ENCODE measurements around the gene PDE8A.
"Not testable (repeated sequence)": the region's sequence is repeated elsewhere in the genome, so short reads cannot be mapped to it uniquely, and the experiment has no call there.

PDE8A gene

GRCh38 chr15:84961114-84961452 is 20.6 kb upstream of the PDE8A start:
- no peak for DNase-seq

GRCh38 chr15:84961707-84962106 is 19.9 kb upstream of the PDE8A start:
- DNase-seq, result no peak

- DNase-seq, result no peak
Observed at GRCh38 chr15:84962955-84963354, 18.7 kb upstream of the PDE8A start.

- DNase-seq, result no peak
Observed at GRCh38 chr15:84967380-84967779, 14.3 kb upstream of the PDE8A start.

DNA sequence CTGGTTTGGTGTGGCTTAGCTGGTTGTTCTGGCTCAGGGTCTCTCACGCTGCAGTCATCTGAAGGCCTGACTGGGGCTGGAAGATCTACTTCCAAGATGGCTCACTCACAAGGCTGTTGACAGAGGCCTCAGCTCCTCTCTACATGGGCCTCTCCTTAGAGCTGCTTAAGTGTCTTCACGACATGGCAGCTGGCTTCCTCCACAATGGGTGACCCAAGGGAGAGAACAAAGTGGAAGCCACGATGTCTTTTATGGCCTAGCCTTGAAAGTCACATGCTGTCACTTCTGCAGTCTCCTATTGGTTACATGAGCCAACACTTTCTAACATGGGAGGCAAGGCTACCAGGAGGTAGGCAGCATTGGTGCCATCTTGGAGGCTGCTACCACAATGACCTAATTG is 13.4 kb upstream of the PDE8A start:
- no peak for DNase-seq

DNA sequence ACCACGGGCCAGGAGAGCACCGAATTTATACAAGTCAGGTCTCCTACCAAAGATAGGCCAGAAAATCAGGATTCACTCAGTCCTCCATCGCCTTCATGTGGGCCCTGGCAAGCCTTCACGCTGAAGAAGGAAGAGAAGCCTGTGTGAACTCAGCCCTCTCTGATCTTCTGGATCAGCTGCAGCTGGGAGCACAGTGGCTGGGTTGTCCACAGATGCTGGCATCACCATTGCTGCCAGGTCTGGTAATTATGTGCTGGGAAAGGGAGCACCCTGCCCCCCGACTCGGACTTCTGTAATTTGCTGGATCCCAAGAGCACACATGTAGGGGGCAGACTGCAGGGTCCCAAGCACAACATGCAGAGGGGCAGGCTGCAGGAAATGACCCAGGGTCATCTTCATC is 12.4 kb upstream of the PDE8A start:
- no peak for DNase-seq

DNA sequence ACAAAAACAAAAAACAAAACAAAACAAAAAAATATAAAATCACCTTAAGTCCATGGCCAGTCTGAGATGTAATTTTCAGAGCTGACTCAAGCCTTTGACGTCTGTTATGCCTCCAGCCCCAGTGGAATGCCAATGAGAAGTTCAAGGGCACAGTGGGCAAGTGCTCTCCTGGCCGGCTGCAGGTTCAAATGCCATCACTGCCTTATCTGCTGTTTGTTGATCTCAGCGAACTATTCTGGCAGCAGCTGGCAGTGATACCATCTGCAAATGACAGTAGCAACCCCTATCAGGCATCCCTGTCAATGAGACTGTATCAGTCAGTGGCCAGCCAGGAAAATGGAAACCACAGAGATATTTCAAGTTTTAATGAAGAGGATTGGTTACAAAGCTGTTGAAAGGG is 10.8 kb upstream of the PDE8A start:
- no peak for DNase-seq

GRCh38 chr15:84973492-84974460 is 7.9 kb upstream of the PDE8A start:
- DNase-seq, result no peak

GRCh38 chr15:84975871-84976351 is 5.7 kb upstream of the PDE8A start:
- no peak for DNase-seq

DNA sequence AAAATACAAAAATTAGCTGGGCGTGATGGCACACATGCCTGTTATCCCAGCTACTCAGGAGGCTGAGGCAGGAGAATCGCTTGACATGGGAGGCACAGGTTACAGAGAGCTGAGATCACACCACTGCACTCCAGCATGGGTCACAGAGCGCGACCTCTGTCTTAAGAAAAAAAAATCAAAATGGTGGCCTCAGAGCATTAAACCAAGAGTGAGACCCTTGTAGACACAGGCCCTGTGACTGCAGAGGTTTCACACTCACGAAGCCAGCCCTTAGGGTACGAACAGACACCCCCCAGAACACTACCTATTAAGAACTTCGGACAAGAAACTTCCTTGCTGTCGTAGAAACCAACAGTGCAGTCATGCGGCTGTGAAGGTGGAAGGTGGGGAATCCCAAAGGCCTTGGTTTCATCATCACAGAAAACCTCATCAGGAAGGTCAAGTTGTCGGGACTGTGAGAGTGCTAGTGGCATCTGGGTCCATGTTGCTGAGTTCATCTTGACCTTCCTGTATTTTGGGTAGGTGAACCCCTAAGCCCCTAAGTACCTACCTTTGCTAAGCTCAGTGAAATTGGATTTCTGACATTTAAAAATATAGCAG is 4.8 kb upstream of the PDE8A start:
- DNase-seq, result no peak

DNA sequence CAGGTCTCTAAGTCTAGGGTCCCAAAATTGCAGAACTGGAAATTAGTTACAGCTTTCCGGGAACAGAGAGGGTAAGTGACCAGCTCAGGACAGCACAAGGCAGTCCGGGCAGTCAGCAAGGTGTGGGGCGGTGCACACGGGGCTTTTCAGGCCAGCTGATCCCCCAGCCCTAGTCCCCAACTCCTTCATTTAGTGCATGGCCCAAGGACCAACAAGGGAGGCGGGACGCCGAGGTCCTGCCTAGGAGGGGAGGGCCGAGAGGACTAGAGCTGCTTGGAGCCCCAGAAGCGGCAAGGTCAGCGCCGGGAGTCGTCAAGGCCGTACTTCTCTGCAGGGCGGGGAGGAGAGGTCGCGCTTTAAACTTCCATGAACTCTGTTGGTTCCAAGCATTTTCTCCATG is 2.0 kb upstream of the PDE8A start:
- no peak for DNase-seq

DNA sequence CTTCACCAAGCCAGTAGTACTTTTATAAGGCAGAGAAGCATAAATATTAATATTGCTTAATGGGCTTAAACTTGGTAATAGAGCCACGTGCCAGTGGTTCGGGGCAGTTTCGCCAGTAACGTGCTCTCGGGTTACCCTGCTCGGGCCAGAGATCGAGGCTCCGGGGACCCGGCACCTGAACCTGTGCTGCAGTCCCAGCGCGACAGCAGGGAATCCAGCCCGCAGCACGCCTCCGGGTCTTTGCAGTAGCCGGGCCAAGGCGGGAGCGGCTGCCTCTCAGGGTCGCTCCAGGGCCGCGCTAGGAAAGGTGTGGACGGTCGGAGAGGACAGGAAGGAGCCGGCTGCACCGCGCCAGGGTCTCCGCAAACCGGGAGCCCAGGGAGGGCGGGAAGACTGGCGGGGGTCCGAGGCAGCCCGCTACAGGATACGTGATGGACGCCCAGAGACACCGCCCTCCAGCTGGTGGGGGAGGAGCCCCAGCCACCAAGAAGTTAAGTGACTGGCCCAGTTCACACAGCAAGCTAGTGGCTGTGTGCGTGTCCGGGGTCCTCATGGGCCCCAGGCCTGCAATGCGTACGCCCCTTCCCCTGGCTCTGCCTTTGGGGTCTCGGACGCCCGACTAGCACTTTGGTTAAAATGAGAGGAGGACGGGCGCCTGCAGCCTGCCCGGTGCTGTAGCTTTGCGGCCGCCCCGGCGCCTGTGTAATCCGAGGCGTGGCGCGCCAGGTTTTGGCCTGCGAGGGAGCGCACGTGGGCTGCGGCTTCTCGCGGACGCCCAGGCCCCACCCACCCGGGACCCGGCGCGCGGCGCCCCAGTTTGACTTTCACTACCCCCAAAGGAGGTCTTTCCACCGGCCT is 1.2 kb upstream of the PDE8A start:
- peak; percentile 84 for DNase-seq

DNA sequence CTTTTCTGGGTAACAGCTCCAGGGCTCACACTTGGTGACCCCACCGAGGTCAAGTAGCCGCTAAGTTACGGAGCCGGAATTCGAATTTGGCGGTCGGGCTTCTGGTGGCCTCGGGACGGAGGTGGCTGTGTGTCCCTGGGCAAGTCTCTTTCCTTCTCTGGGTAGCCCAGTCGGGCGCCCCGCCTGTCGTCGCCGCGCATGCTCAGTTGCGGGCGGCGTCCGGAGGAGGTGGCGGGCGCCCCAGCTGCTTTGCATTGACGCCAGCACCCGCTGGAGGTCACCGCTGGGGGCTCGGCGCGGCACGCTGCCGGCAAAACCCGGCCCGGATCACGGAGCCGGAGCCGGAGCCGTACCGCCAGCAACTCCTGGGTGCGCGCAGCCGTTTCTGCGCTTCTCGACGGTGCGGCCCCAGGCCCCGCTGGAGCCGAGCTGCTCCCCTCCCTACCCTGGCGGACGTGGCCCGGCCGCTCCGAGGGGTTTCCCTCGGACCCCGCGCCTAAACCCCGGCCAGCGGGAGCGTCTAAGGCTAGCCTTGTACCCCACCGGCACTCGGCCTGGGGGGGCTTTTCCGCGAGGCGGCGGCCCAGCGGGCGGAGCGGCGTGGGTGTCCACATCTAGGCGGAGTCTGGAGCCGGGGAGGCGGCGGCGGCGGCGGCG is 474 bp upstream of the PDE8A start:
- DNase-seq, result peak; percentile 95

GRCh38 chr15:84982301-84982920 is 755 bp downstream of the PDE8A start:
- DNase-seq, result peak; percentile 53

- no peak for DNase-seq
Observed at GRCh38 chr15:84983294-84983693, 1.6 kb downstream of the PDE8A start.

- DNase-seq, result no peak
Observed at GRCh38 chr15:84983711-84984110, 2.1 kb downstream of the PDE8A start.

GRCh38 chr15:84985158-84985557 is 3.5 kb downstream of the PDE8A start:
- no peak for DNase-seq

DNA sequence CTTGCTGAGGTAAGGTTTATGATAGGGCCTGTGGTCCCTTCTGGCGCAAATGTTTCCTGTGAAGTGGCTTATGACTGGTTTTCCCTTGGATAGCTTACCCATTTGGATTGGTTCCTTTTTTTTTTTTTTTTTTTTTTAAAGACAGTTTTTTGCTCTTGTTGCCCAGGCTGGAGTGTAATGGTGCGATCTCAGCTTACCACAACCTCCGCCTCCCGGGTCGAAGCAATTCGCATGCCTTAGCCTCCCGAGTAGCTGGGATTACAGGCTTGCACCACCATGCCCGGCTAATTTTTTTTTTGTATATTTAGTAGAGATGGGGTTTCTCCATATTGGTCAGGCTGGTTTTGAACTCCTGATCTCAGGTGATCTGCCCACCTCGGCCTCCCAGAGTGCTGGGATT is 5.7 kb downstream of the PDE8A start:
- not testable (repeated sequence) for DNase-seq

DNA sequence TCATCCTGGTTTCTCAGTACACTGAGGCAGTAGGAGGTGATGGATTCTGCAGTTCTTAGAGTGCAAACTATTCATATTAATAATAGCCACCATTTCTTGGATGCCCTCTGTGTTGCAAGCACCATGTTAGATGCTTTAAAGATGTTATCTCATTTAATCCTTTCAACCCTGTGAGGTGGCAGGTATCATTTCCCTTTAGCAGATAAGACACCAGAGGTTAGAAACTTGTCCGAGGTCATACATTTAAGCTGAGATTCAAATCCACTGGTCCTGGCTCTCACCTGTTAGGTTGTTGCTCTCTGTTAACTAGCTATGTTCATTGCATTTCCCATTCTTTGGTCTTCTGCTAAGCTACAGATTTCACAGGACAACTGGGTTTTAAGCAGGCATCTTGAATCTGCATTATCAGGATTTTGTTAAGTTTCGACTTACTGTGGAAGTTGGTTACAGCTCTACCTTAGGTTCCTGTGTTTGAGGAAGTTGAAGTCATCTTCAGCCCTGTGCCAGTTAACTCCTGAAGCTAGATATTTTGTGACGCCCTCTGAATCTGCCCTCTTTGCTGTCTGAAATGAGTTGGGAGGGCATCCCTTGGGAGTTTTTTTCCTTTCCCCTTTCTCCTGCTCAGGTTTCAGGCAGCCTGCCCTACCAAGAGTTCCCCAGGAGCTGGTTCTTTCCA is 6.4 kb downstream of the PDE8A start:
- DNase-seq, result no peak

GRCh38 chr15:84988909-84989644 is 7.4 kb downstream of the PDE8A start:
- no peak for DNase-seq

- DNase-seq, result no peak
Observed at GRCh38 chr15:84990507-84990906, 8.9 kb downstream of the PDE8A start.
